ENCODE measurements around the gene COX8A.

Gene COX8A

GRCh38 chr11:64022125-64022784 lies 47.8 kb downstream of the COX8A start:
- no peak for DNase-seq

GRCh38 chr11:64023712-64024710 lies 49.6 kb downstream of the COX8A start:
- no peak for DNase-seq

DNA sequence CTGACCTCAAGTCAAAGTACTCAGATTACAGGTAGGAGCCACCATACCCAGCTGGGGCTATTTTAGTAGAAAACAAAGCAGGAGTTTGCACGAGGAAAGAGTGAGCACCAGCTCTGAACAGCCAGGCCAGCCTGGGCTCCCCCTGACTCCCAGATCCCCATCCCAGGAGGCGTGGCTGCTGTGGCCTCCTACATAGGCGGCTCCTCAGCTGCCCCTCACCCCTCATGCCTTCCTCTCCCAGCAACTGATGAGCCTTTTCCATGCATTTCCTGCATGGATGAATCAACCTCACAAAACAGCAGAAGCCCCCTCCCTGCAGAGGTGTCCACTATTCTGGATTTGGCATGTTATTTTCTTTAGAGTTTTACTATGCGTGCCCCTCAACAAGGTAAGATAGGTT lies 50.8 kb downstream of the COX8A start:
- DNase-seq, result no peak

Data from NCI-H1048 (cell line).